H9 (cell line): Measurements from ENCODE around the gene EPM2A. TPM values are rescaled to one million over a fixed set of nuclear protein-coding genes. Genes with fewer than 3 reads are reported as not detected.

Experiments
- DNase-seq: peaks from one replicate; pipeline ENCODE4 v3.0.0-alpha.2; 2017
- H2AFZ ChIP-seq: one replicate; pipeline ENCODE4 v1.6.1; 2013; ENCODE audit warnings: mild to moderate bottlenecking, low read length, control low read depth, moderate library complexity
- H2AK5ac ChIP-seq: 2 replicates; pipeline ENCODE4 v1.6.1; 2013; ENCODE audit warnings: low read length, control low read depth, mixed read lengths; ENCODE audit not compliant: insufficient read length
- H2BK120ac ChIP-seq: one replicate; pipeline ENCODE4 v1.6.1; 2013; ENCODE audit warnings: low read depth, mild to moderate bottlenecking, low read length, control low read depth, inconsistent platforms; ENCODE audit not compliant: poor library complexity, severe bottlenecking
- H2BK12ac ChIP-seq: 2 replicates; pipeline ENCODE4 v1.6.1; 2013; ENCODE audit warnings: low read length, control low read depth, mixed read lengths, low read depth; ENCODE audit not compliant: insufficient read length
- H2BK15ac ChIP-seq: 2 replicates; pipeline ENCODE4 v1.6.1; 2013; ENCODE audit warnings: low read depth, low read length, control low read depth
- H2BK20ac ChIP-seq: one replicate; pipeline ENCODE4 v1.6.1; 2013; ENCODE audit warnings: low read depth, mild to moderate bottlenecking, low read length, control low read depth, inconsistent platforms; ENCODE audit not compliant: poor library complexity, severe bottlenecking
- H2BK5ac ChIP-seq: 2 replicates; pipeline ENCODE4 v1.6.1; 2013; ENCODE audit warnings: low read length, control low read depth, mixed read lengths; ENCODE audit not compliant: insufficient read length
- H3K14ac ChIP-seq: 2 replicates; pipeline ENCODE4 v1.6.1; 2013; ENCODE audit warnings: low read length, control low read depth; ENCODE audit not compliant: insufficient read depth
- H3K18ac ChIP-seq: 2 replicates; pipeline ENCODE4 v1.6.1; 2013; ENCODE audit warnings: low read depth, mild to moderate bottlenecking, mixed read lengths, low read length, control low read depth; ENCODE audit not compliant: insufficient read length
- H3K23ac ChIP-seq: 2 replicates; pipeline ENCODE4 v1.6.1; 2013; ENCODE audit warnings: low read length, control low read depth, mixed read lengths, low read depth; ENCODE audit not compliant: insufficient read length
- H3K23me2 ChIP-seq: 2 replicates; pipeline ENCODE4 v1.6.1; 2013; ENCODE audit warnings: low read depth, mild to moderate bottlenecking, mixed read lengths, low read length, control low read depth; ENCODE audit not compliant: insufficient read length, poor library complexity, severe bottlenecking
- H3K27ac ChIP-seq: 2 replicates; pipeline ENCODE4 v1.5.1; 2013; ENCODE audit warnings: low read length, control low read depth, mixed read lengths, low read depth; ENCODE audit not compliant: insufficient read length
- H3K27me3 ChIP-seq: 2 replicates; pipeline ENCODE4 v1.6.1; 2013; ENCODE audit warnings: low read length, control low read depth, inconsistent platforms; ENCODE audit not compliant: insufficient read depth
- H3K4ac ChIP-seq: 2 replicates; pipeline ENCODE4 v1.6.1; 2013; ENCODE audit warnings: low read depth, mild to moderate bottlenecking, control low read depth, inconsistent platforms, low read length, moderate library complexity
- H3K4me1 ChIP-seq: 2 replicates; pipeline ENCODE4 v1.6.1; 2013; ENCODE audit warnings: low read length, control low read depth, inconsistent platforms; ENCODE audit not compliant: insufficient read depth
- H3K4me2 ChIP-seq: 2 replicates; pipeline ENCODE4 v1.6.1; 2013; ENCODE audit warnings: low read length, control low read depth, mixed read lengths; ENCODE audit not compliant: insufficient read length, insufficient read depth
- H3K56ac ChIP-seq: 2 replicates; pipeline ENCODE4 v1.6.1; 2013; ENCODE audit warnings: low read depth, mild to moderate bottlenecking, mixed read lengths, low read length, control low read depth; ENCODE audit not compliant: insufficient read length
- H3K79me1 ChIP-seq: 2 replicates; pipeline ENCODE4 v1.6.1; 2013; ENCODE audit warnings: low read depth, mild to moderate bottlenecking, moderate library complexity, low read length, control low read depth, inconsistent platforms; ENCODE audit not compliant: insufficient read depth, poor library complexity, severe bottlenecking
- H3K79me2 ChIP-seq: 2 replicates; pipeline ENCODE4 v1.6.1; 2013; ENCODE audit warnings: low read length, control low read depth, inconsistent platforms; ENCODE audit not compliant: insufficient read depth
- H3K9ac ChIP-seq: 2 replicates; pipeline ENCODE4 v1.6.1; 2013; ENCODE audit warnings: low read length, control low read depth, mixed read lengths; ENCODE audit not compliant: insufficient read length; ENCODE audit errors: extremely low read depth
- H3K9me3 ChIP-seq: one replicate; pipeline ENCODE4 v1.6.1; 2013; ENCODE audit warnings: low read depth, low read length, inconsistent platforms; ENCODE audit not compliant: control insufficient read depth
- H3T11ph ChIP-seq: one replicate; pipeline ENCODE4 v1.6.1; 2013; ENCODE audit warnings: mild to moderate bottlenecking, low read length, control low read depth, inconsistent platforms
- H4K20me1 ChIP-seq: one replicate; pipeline ENCODE4 v1.6.1; 2013; ENCODE audit not compliant: control insufficient read depth, insufficient read length, insufficient read depth
- H4K5ac ChIP-seq: 2 replicates; pipeline ENCODE4 v1.6.1; 2013; ENCODE audit warnings: low read depth, mild to moderate bottlenecking, mixed read lengths, low read length, control low read depth; ENCODE audit not compliant: insufficient read length
- H4K8ac ChIP-seq: replicated peaks from 2 replicates; pipeline ENCODE4 v1.6.1; 2013; ENCODE audit warnings: low read length, control low read depth, mixed read lengths, low read depth; ENCODE audit not compliant: insufficient read length
- H4K91ac ChIP-seq: 2 replicates; pipeline ENCODE4 v1.6.1; 2013; ENCODE audit warnings: low read depth, mild to moderate bottlenecking, moderate library complexity, mixed read lengths, low read length, control low read depth; ENCODE audit not compliant: insufficient read length
- H3K27ac Mint-ChIP-seq, 3 experiments: 2 replicates in 2 of 3; 3 replicates in 1 of 3; pipeline ENCODE4 v1.8.0; 2020 to 2021; ENCODE audit warnings: mixed read lengths in 3 of 3, mild to moderate bottlenecking in 1 of 3, moderate library complexity in 1 of 3
- H3K27me3 Mint-ChIP-seq: 2 replicates; pipeline ENCODE4 v1.8.0; 2021; ENCODE audit warnings: low read depth, mild to moderate bottlenecking, moderate library complexity, mixed read lengths
- H3K36me3 Mint-ChIP-seq, 3 experiments: 2 replicates in 2 of 3; 3 replicates in 1 of 3; pipeline ENCODE4 v1.8.0; 2020 to 2021; ENCODE audit warnings: low read depth in 3 of 3, mixed read lengths in 3 of 3; ENCODE audit not compliant: insufficient read depth in 1 of 3
- H3K4me1 Mint-ChIP-seq, 2 experiments: 2 replicates each; pipeline ENCODE4 v1.8.0; 2020; ENCODE audit warnings: mixed read lengths in 2 of 2
- H3K4me3 Mint-ChIP-seq, 2 experiments: 2 replicates in 1 of 2; 3 replicates in 1 of 2; pipeline ENCODE4 v1.8.0; 2020 to 2021; ENCODE audit warnings: mild to moderate bottlenecking in 2 of 2, mixed read lengths in 2 of 2, moderate library complexity in 1 of 2
- H3K9me3 Mint-ChIP-seq, 2 experiments: 2 replicates in 1 of 2; 3 replicates in 1 of 2; pipeline ENCODE4 v1.8.0; 2020; ENCODE audit warnings: mild to moderate bottlenecking in 2 of 2, mixed read lengths in 2 of 2, moderate library complexity in 1 of 2
- CTCF ChIP-seq: fragments of 200-600 bp; sonication (generic); conservative IDR thresholded peaks from 3 replicates; pipeline ENCODE4 v1.8.0; 2021; ENCODE audit warnings: antibody characterized with exemption, mild to moderate bottlenecking
- WGBS: extraction: QIAGEN DNeasy Blood & Tissue Kit; methylation state at CpG from one replicate; pipeline ENCODE4 v1.1.7; 2013; ENCODE audit warnings: missing lambda C conversion rate, low lambda C conversion rate, mixed read lengths; ENCODE audit not compliant: insufficient read length; ENCODE audit errors: extremely low coverage; 5-methylcytosine and 5-hydroxymethylcytosine counted together
- total RNA-seq: library from RNA; stranded (reverse); gene quantifications from 2 replicates; pipeline ENCODE4 v1.2.1, GENCODE V29; 2021

The EPM2A gene
- total RNA-seq, 1 experiment from 2014 or later: 8.2 TPM

DNA sequence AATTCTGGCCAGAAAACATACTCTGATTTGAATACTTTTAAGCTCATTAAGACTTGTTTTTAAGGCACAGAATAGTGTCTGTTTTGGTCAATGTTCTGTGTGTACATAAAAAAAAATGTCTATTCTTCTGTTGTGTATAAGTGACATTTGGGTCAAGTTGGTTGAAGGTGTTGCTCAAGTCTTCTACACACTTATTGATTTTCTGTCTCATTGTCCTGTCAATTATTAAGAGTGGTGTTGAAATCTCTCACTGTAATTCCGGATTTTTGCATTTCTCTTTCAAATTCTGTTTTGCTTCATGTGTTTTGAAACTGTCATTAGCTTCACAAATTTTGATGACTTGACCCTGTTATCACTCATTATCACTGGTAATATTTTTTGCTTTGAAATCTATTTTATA is 37.5 kb upstream of the EPM2A start:
- Histone ChIP-seq H3K23me2 (no peaks in the 10 kb centered on the region), H3K27me3 (no peaks in the 10 kb centered on the region), H3T11ph (no peak overlapping the region), H3K79me2 (no peaks in the 10 kb centered on the region), H3K4me2 (no peak overlapping the region), H2BK5ac (no peak overlapping the region), H3K14ac (no peak overlapping the region), H2AK5ac (no peak overlapping the region), H4K91ac (no peak overlapping the region), H2BK20ac (no peak overlapping the region), H3K79me1 (no peaks in the 10 kb centered on the region), H2BK120ac (no peak overlapping the region), H3K56ac (no peak overlapping the region), H4K20me1 (no peaks in the 10 kb centered on the region), H3K27ac (no peak overlapping the region), H3K9ac (no peak overlapping the region), H3K4me1 (no peaks in the 10 kb centered on the region), H2BK15ac (no peak overlapping the region), H3K18ac (no peak overlapping the region), H2BK12ac (no peak overlapping the region), H3K4ac (no peak overlapping the region), H4K8ac (no peak overlapping the region), H3K9me3 (no peaks in the 10 kb centered on the region), H3K23ac (no peak overlapping the region), H4K5ac (no peak overlapping the region), H2AFZ (no peak overlapping the region)
- no peaks in the 10 kb centered on the region for H3K27me3 Mint-ChIP-seq
- no peak for DNase-seq
- no CpG with 5 or more reads among the region's 1 CpG for WGBS
- H3K27ac Mint-ChIP-seq: no peak overlapping the region
- H3K4me1 Mint-ChIP-seq: no peaks in the 10 kb centered on the region
- TF ChIP-seq CTCF: no peak
- peaks cover 0 to 14% (median 4%) of the 10 kb centered on the region in 3 experiments; a peak in 5 of 7 replicates for H3K36me3 Mint-ChIP-seq
- peaks cover 27 to 38% of the 10 kb centered on the region in 2 experiments for H3K9me3 Mint-ChIP-seq
- H3K4me3 Mint-ChIP-seq: no peak overlapping the region
